HEK293 (cell line): ENCODE data around the gene HMCN2.

Source experiments
- CTCF ChIA-PET: fragments of 350-600 bp; formaldehyde crosslinking; extraction: SDS; loops from one replicate; lab custom pipeline; 2021; ENCODE audit warnings: antibody characterized with exemption; lab: Yijun Ruan, JAX
- POLR2A ChIA-PET: fragments of 300-600 bp; formaldehyde crosslinking; extraction: SDS; loops from one replicate; lab custom pipeline; 2020; ENCODE audit warnings: antibody characterized with exemption, inconsistent platforms; lab: Yijun Ruan, JAX
- H3K27ac ChIP-seq: fragments of 200-500 bp; sonication (Bioruptor generic); 2 replicates; pipeline ENCODE4 v1.5.1; 2014; ENCODE audit warnings: low read depth, low read length, control low read depth, inconsistent platforms; ENCODE audit errors: extremely low read depth
- H3K36me3 ChIP-seq, 2 experiments: fragments of 200-500 bp in 1 of 2; sonication (Bioruptor generic) in 1 of 2; 1 replicate in 1 of 2; 2 replicates in 1 of 2; pipeline ENCODE4 v1.5.1; 2014 to 2017; ENCODE audit warnings: inconsistent platforms in 2 of 2, low read length in 2 of 2; ENCODE audit not compliant: control insufficient read depth in 2 of 2, insufficient read depth in 1 of 2
- H3K4me1 ChIP-seq: fragments of 200-500 bp; sonication (Bioruptor generic); 2 replicates; pipeline ENCODE4 v1.5.1; 2014; ENCODE audit warnings: mild to moderate bottlenecking, low read length, inconsistent platforms; ENCODE audit not compliant: control insufficient read depth, insufficient read depth
- H3K4me3 ChIP-seq: 2 replicates; pipeline ENCODE4 v1.5.1; 2011; ENCODE audit warnings: low read depth, mild to moderate bottlenecking, control low read depth, low read length, moderate library complexity
- H3K9me3 ChIP-seq: fragments of 200-500 bp; sonication (Bioruptor generic); 2 replicates; pipeline ENCODE4 v1.5.1; 2014; ENCODE audit warnings: low read depth, low read length, inconsistent platforms; ENCODE audit not compliant: control insufficient read depth, insufficient read depth
- GLIS2 ChIP-seq: fragments of 450-650 bp; formaldehyde crosslinking; IDR thresholded peaks from 2 replicates; pipeline ENCODE4 v1.5.1; 2016; ENCODE audit warnings: missing biosample characterization, missing genetic modification characterization
- OSR2 ChIP-seq: fragments of 450-650 bp; formaldehyde crosslinking; IDR thresholded peaks from 2 replicates; pipeline ENCODE4 v1.5.1; 2016; ENCODE audit warnings: missing biosample characterization, missing genetic modification characterization
- SETDB1 ChIP-seq: IDR thresholded peaks from one replicate; pipeline ENCODE4 v1.6.1; 2017; ENCODE audit warnings: mild to moderate bottlenecking, low read length, moderate library complexity, mixed read lengths; ENCODE audit not compliant: insufficient read length
- ZNF133 ChIP-seq: fragments of 450-650 bp; formaldehyde crosslinking; IDR thresholded peaks from 2 replicates; pipeline ENCODE4 v1.5.1; 2016; ENCODE audit warnings: missing biosample characterization, missing genetic modification characterization
- ZNF169 ChIP-seq: fragments of 450-650 bp; formaldehyde crosslinking; IDR thresholded peaks from 2 replicates; pipeline ENCODE4 v1.5.1; 2016; ENCODE audit warnings: missing biosample characterization, missing genetic modification characterization
- ZNF280C ChIP-seq: fragments of 450-650 bp; formaldehyde crosslinking; IDR thresholded peaks from 2 replicates; pipeline ENCODE4 v1.5.1; 2016; ENCODE audit warnings: missing biosample characterization, missing genetic modification characterization
- ZNF280D ChIP-seq: fragments of 450-650 bp; formaldehyde crosslinking; IDR thresholded peaks from 2 replicates; pipeline ENCODE4 v1.5.1; 2016; ENCODE audit warnings: missing biosample characterization, missing genetic modification characterization
- ZNF311 ChIP-seq: fragments of 450-650 bp; formaldehyde crosslinking; IDR thresholded peaks from 2 replicates; pipeline ENCODE4 v1.5.1; 2017; ENCODE audit warnings: missing biosample characterization, missing genetic modification characterization, borderline replicate concordance
- ZNF394 ChIP-seq: fragments of 450-650 bp; formaldehyde crosslinking; IDR thresholded peaks from 2 replicates; pipeline ENCODE4 v1.5.1; 2016; ENCODE audit warnings: missing biosample characterization, missing genetic modification characterization, mild to moderate bottlenecking, moderate library complexity, borderline replicate concordance
- ZNF423 ChIP-seq: fragments of 450-650 bp; formaldehyde crosslinking; IDR thresholded peaks from 2 replicates; pipeline ENCODE4 v1.5.1; 2016; ENCODE audit warnings: missing biosample characterization, missing genetic modification characterization
- ZNF449 ChIP-seq: fragments of 450-650 bp; formaldehyde crosslinking; IDR thresholded peaks from 2 replicates; pipeline ENCODE4 v1.5.1; 2017; ENCODE audit warnings: missing biosample characterization, mild to moderate bottlenecking, missing genetic modification characterization, moderate library complexity
- ZNF530 ChIP-seq: fragments of 450-650 bp; formaldehyde crosslinking; IDR thresholded peaks from 2 replicates; pipeline ENCODE4 v1.5.1; 2016; ENCODE audit warnings: low read depth, missing biosample characterization, missing genetic modification characterization
- ZNF639 ChIP-seq: fragments of 450-650 bp; formaldehyde crosslinking; IDR thresholded peaks from 2 replicates; pipeline ENCODE4 v1.5.1; 2016; ENCODE audit warnings: missing biosample characterization, missing genetic modification characterization
- ZNF658 ChIP-seq: fragments of 450-650 bp; formaldehyde crosslinking; IDR thresholded peaks from 2 replicates; pipeline ENCODE4; 2016; ENCODE audit warnings: missing biosample characterization, missing genetic modification characterization
- ZNF791 ChIP-seq: fragments of 450-650 bp; formaldehyde crosslinking; IDR thresholded peaks from 2 replicates; pipeline ENCODE4 v1.5.1; 2016; ENCODE audit warnings: missing biosample characterization, missing genetic modification characterization
- TF ChIP-seq, protein P1 (sequence below): sonication (generic); formaldehyde crosslinking; IDR thresholded peaks from 2 replicates; pipeline ENCODE4 v1.8.1; 2022; ENCODE audit warnings: mild to moderate bottlenecking, moderate library complexity, missing genetic modification reagents
- TF ChIP-seq, protein P2 (sequence below): fragments of 450-650 bp; formaldehyde crosslinking; IDR thresholded peaks from 2 replicates; pipeline ENCODE4 v1.5.1; 2016; ENCODE audit warnings: missing biosample characterization, missing genetic modification characterization, borderline replicate concordance

The HMCN2 gene

DNA sequence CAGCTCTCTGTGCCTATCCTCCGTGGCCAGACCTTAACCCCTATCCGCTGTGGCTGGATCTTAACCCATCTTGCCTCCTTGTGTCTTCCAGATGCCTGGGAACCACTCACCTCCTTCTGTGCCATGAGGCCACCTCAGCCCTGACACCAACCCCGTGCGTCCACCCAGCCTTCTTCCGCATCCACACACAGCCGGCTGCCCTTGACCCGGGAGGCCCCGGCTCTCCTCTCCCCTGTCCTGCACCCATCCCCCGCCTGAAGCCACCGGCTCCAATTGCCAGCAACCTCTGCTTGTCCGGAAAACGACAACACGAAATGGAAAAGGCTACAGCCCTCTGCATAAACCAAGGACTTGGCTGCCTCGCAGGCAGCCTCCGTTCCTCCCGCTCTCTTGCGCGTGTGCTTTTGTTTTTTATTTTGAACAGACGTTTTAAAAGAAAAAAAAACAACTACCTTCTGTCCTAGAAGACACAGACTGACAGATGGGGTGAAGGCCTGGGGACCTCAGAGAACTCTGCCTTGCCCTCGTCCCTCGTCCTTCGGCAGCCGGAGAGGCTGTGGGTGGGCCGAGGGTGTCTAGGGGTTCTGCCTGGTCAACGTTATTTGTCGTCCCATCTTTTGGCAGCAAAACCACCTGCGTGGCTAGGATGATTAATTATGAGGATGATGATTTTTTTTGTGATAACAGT, 32.5 kb upstream of the HMCN2 start (continued):
- TF ChIP-seq ZNF449 (tag by site-specific recombination) (no peak), ZNF530 (tag by site-specific recombination) (no peak), ZNF394 (tag by site-specific recombination) (no peak), ZNF639 (tag by site-specific recombination) (no peak), ZNF133 (no peak)

GRCh38 chr9:130233587-130233945, 32.0 kb upstream of the HMCN2 start:
- Histone ChIP-seq H3K4me1 (no peaks in the 10 kb centered on the region), H3K36me3 (peaks cover 0 to 33% of the 10 kb centered on the region in 2 experiments; a peak in 2 of 3 replicates), H3K9me3 (no peaks in the 10 kb centered on the region), H3K4me3 (no peak overlapping the region), H3K27ac (no peak overlapping the region)
- ChIA-PET CTCF (no interaction called here), POLR2A (no interaction called here)
- no peak for TF ChIP-seq GLIS2 (tag by site-specific recombination)
- TF ChIP-seq, protein P1, sequence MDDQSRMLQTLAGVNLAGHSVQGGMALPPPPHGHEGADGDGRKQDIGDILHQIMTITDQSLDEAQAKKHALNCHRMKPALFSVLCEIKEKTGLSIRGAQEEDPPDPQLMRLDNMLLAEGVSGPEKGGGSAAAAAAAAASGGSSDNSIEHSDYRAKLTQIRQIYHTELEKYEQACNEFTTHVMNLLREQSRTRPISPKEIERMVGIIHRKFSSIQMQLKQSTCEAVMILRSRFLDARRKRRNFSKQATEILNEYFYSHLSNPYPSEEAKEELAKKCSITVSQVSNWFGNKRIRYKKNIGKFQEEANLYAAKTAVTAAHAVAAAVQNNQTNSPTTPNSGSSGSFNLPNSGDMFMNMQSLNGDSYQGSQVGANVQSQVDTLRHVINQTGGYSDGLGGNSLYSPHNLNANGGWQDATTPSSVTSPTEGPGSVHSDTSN (CRISPR knock-in tag): no peak
- TF ChIP-seq ZNF530 (tag by site-specific recombination): no peak
- TF ChIP-seq ZNF658 (tag by site-specific recombination): no peak
- no peak for TF ChIP-seq ZNF280D (tag by site-specific recombination)
- TF ChIP-seq ZNF169 (tag by site-specific recombination): no peak
- no peak for TF ChIP-seq SETDB1
- TF ChIP-seq ZNF423: no peak

DNA sequence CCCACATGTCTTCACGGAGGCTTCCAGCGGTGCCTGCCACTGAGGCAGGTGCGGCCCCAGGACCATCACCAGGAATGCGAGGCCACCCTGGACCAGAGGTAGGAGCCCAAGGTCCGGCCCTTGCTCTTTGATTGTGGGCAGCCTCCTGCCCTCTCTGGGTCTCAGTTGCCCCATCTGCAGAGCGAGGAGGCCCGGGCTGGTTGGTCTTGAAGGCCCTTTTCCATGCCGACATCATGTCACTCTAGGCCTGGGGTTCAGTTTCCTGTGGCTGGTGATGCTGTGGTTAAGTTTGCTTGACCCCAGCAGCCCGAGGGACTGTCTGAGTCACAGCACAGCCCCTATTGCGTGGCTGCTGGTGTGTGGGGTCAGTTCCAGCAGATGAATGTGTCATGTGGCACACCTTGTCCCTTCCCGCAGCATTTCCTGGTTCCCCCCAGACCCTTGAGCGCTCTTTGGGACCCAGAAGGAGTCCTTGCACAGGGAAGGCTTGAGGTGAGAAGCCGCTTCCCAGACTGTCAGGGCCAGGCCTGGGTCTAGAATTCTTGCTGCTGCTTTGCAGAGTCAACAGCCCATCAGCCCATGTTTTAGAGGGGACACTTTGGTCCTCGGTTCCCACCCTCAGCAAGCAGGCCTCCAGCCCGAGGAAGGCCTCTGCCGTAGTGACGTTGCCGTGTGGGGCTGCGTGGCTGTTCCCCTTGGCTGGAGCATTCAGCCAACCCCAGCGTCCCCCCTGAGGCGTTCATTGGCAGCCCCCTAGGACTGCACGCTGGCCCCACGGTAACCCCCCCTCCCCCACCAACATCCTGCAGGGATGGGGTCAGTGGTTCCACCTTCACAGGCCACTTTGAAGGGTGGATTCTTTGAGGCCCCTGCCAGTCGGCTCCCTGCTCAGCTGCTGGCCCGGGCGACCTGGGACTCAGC, 31.0 kb upstream of the HMCN2 start:
- Histone ChIP-seq H3K4me1 (no peaks in the 10 kb centered on the region), H3K36me3 (peaks cover 0 to 30% of the 10 kb centered on the region in 2 experiments; a peak in 2 of 3 replicates), H3K9me3 (no peaks in the 10 kb centered on the region)
- POLR2A ChIA-PET: no interaction called here
- CTCF ChIA-PET: interaction anchor here (1.9 to 9.9 kb wide), 2 partner anchors 11 to 124 kb away, joined by 11 to 217 read pairs; no protein-coding TSS in a partner anchor
- TF ChIP-seq ZNF791 (no peak), OSR2 (tag by site-specific recombination) (no peak), ZNF311 (no peak), ZNF280C (tag by site-specific recombination) (no peak)
- TF ChIP-seq, protein P1 (CRISPR knock-in tag): no peak
- TF ChIP-seq, protein P2, sequence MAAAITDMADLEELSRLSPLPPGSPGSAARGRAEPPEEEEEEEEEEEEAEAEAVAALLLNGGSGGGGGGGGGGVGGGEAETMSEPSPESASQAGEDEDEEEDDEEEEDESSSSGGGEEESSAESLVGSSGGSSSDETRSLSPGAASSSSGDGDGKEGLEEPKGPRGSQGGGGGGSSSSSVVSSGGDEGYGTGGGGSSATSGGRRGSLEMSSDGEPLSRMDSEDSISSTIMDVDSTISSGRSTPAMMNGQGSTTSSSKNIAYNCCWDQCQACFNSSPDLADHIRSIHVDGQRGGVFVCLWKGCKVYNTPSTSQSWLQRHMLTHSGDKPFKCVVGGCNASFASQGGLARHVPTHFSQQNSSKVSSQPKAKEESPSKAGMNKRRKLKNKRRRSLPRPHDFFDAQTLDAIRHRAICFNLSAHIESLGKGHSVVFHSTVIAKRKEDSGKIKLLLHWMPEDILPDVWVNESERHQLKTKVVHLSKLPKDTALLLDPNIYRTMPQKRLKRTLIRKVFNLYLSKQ (tag by site-specific recombination): no peak
- TF ChIP-seq, all 188 proteins: peak for 0
- H3K27ac ChIP-seq: no peak overlapping the region
- H3K4me3 ChIP-seq: no peak overlapping the region
